MM.1S (cell line): ENCODE results near the gene PDE6B.
"Not testable (repeated sequence)": the region's sequence is repeated elsewhere in the genome, so short reads cannot be mapped to it uniquely, and the experiment has no call there.

Source experiments
- DNase-seq: peaks from one replicate; pipeline ENCODE4 v3.0.0-alpha.2; 2015
- H2AFZ ChIP-seq: fragments of 300-600 bp; sonication (generic); 2 replicates; pipeline ENCODE4 v1.6.0; 2016; ENCODE audit warnings: antibody characterized with exemption, low read length
- H3F3A ChIP-seq: fragments of 300-600 bp; sonication (generic); 2 replicates; pipeline ENCODE4 v1.6.1; 2016; ENCODE audit warnings: mild to moderate bottlenecking, antibody characterized with exemption, low read length, moderate library complexity, mixed read lengths; ENCODE audit not compliant: insufficient read depth
- H3K27ac ChIP-seq: fragments of 300-600 bp; sonication (generic); 2 replicates; pipeline ENCODE4 v1.5.1; 2016; ENCODE audit warnings: mild to moderate bottlenecking, low read length
- H3K27me3 ChIP-seq: fragments of 300-600 bp; sonication (generic); replicated peaks from 2 replicates; pipeline ENCODE4 v1.6.0; 2016; ENCODE audit warnings: low read length; ENCODE audit not compliant: insufficient read depth
- H3K36me3 ChIP-seq: fragments of 300-600 bp; sonication (generic); replicated peaks from 2 replicates; pipeline ENCODE4 v1.6.1; 2016; ENCODE audit warnings: mild to moderate bottlenecking, low read length, mixed read lengths; ENCODE audit not compliant: insufficient read depth
- H3K4me1 ChIP-seq: fragments of 300-600 bp; sonication (generic); 2 replicates; pipeline ENCODE4 v1.6.1; 2016; ENCODE audit warnings: low read length, mixed read lengths
- H3K4me2 ChIP-seq: fragments of 300-600 bp; sonication (generic); 2 replicates; pipeline ENCODE4 v1.6.0; 2016; ENCODE audit warnings: low read depth, low read length
- H3K4me3 ChIP-seq: fragments of 300-600 bp; sonication (generic); 2 replicates; pipeline ENCODE4 v1.5.1; 2016; ENCODE audit warnings: low read length, mixed read lengths
- H3K79me2 ChIP-seq: fragments of 300-600 bp; sonication (generic); 2 replicates; pipeline ENCODE4 v1.6.1; 2016; ENCODE audit warnings: mixed run types, low read length, mixed read lengths
- H3K9ac ChIP-seq: fragments of 300-600 bp; sonication (generic); 2 replicates; pipeline ENCODE4 v1.6.1; 2016; ENCODE audit warnings: low read length, mixed read lengths
- H3K9me2 ChIP-seq: fragments of 300-600 bp; sonication (generic); replicated peaks from 2 replicates; pipeline ENCODE4 v1.6.1; 2016; ENCODE audit warnings: mild to moderate bottlenecking, low read length, mixed read lengths; ENCODE audit not compliant: insufficient read depth
- H3K9me3 ChIP-seq: fragments of 300-600 bp; sonication (generic); replicated peaks from 2 replicates; pipeline ENCODE4 v1.6.1; 2016; ENCODE audit warnings: mild to moderate bottlenecking, low read length, mixed read lengths; ENCODE audit not compliant: insufficient read depth
- H4K20me1 ChIP-seq: fragments of 300-600 bp; sonication (generic); 2 replicates; pipeline ENCODE4 v1.6.1; 2016; ENCODE audit warnings: mild to moderate bottlenecking, low read length, moderate library complexity, mixed read lengths; ENCODE audit not compliant: insufficient read depth
- EZH2 ChIP-seq: fragments of 300-600 bp; sonication (generic); optimal IDR thresholded peaks from 2 replicates; pipeline ENCODE3; 2017; ENCODE audit warnings: low read depth, mild to moderate bottlenecking, antibody characterized with exemption, low read length, mixed read lengths
- EZH2phosphoT487 ChIP-seq: fragments of 300-600 bp; sonication (generic); IDR thresholded peaks from 2 replicates; pipeline ENCODE4 v1.6.1; 2018; ENCODE audit warnings: antibody characterized with exemption, low read length
- TF ChIP-seq, protein P1 (sequence below): fragments of 300-600 bp; sonication (generic); IDR thresholded peaks from 2 replicates; pipeline ENCODE4 v1.5.1; 2016; ENCODE audit warnings: antibody characterized with exemption, low read length, mixed read lengths

PDE6B gene

DNA sequence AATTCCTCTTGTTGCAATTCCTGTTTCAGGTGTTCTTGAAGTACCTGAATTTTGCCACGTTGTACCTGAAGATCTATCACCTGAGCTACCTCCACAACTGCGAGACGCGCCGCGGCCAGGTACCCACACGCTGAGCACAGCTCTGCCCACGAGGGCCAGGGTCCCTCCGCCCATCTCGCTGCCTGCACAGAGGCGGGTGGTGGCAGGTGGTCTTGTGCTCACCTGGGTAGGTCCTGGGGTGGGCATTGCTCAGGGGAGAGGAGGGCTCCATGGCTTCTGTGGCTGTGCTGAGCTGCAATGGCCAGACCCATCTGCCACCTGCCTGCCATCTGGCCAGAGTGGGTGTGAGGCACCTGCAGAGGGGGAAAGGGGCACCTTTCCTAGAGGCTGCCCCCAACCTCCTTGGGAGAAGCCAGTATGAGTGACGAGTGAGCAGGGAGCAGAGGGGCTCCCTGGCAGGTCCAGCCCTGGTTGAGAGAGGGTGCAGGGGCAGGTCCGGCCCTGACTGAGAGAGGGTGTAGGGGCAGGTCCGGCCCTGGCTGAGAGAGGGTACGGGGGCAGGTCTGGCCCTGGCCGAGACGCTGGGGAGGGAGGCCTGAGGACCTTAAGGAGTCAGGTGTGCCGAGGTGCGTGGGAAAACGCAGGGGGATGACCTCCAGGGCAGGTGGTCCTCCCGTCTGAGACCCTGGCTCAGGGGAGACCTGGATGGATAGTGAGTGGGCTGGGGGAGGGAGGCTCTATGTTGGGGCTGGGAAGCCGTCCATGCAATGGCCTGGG, 10.7 kb downstream of the PDE6B start:
- no peaks in the 10 kb centered on the region for H3K9me3 ChIP-seq
- no peak overlapping the region for H3K9ac ChIP-seq
- no peak overlapping the region for H3K4me3 ChIP-seq
- TF ChIP-seq EZH2phosphoT487 (no peak), EZH2 (no peak)
- TF ChIP-seq, protein P1, sequence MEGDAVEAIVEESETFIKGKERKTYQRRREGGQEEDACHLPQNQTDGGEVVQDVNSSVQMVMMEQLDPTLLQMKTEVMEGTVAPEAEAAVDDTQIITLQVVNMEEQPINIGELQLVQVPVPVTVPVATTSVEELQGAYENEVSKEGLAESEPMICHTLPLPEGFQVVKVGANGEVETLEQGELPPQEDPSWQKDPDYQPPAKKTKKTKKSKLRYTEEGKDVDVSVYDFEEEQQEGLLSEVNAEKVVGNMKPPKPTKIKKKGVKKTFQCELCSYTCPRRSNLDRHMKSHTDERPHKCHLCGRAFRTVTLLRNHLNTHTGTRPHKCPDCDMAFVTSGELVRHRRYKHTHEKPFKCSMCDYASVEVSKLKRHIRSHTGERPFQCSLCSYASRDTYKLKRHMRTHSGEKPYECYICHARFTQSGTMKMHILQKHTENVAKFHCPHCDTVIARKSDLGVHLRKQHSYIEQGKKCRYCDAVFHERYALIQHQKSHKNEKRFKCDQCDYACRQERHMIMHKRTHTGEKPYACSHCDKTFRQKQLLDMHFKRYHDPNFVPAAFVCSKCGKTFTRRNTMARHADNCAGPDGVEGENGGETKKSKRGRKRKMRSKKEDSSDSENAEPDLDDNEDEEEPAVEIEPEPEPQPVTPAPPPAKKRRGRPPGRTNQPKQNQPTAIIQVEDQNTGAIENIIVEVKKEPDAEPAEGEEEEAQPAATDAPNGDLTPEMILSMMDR, result no peak
- H3K4me2 ChIP-seq, result no peak overlapping the region
- no peak overlapping the region for H2AFZ ChIP-seq
- H3K79me2 ChIP-seq, result no peaks in the 10 kb centered on the region
- H3K9me2 ChIP-seq, result no peaks in the 10 kb centered on the region
- no peaks in the 10 kb centered on the region for H3K4me1 ChIP-seq
- no peaks in the 10 kb centered on the region for H3K36me3 ChIP-seq
- no peaks in the 10 kb centered on the region for H4K20me1 ChIP-seq
- no peak for DNase-seq
- H3K27ac ChIP-seq, result no peak overlapping the region
- H3K27me3 ChIP-seq, result no peaks in the 10 kb centered on the region
- no peaks in the 10 kb centered on the region for H3F3A ChIP-seq

DNA sequence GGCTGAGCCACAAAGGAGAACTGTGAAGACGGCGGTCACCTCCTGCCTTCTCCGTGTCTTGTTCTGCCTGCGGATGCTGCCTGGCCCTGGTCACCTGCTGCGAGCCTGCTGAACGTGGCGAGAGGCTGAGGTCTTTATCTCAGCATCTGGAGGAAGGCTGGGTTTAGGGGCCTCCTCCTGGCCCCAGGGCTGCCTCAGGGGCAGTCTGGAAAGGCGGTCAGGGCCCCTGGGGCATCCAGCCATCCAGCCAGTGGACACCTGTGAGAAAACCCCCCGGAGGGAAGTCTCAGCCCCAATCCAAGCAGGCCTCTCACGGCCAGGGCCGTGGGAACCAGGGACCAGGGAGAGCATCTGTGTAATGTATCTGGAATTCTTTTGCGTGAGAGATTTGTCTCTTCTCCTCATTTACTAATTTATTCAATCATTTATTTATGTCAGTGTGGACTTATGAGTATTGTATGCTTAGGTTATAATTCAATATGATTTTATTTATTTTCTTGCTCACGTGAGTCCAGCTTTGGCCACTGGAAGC, 11.3 kb downstream of the PDE6B start:
- Histone ChIP-seq H3K27me3 (no peaks in the 10 kb centered on the region), H3K27ac (no peak overlapping the region), H3K4me1 (no peaks in the 10 kb centered on the region), H2AFZ (no peak overlapping the region), H3K9me2 (no peaks in the 10 kb centered on the region), H3K79me2 (no peaks in the 10 kb centered on the region), H4K20me1 (no peaks in the 10 kb centered on the region), H3K36me3 (no peaks in the 10 kb centered on the region), H3F3A (no peaks in the 10 kb centered on the region), H3K9me3 (no peaks in the 10 kb centered on the region), H3K4me3 (no peak overlapping the region), H3K9ac (no peak overlapping the region), H3K4me2 (no peak overlapping the region)
- no peak for DNase-seq
- TF ChIP-seq EZH2phosphoT487, result no peak
- no peak for TF ChIP-seq EZH2
- TF ChIP-seq, protein P1, result no peak

DNA sequence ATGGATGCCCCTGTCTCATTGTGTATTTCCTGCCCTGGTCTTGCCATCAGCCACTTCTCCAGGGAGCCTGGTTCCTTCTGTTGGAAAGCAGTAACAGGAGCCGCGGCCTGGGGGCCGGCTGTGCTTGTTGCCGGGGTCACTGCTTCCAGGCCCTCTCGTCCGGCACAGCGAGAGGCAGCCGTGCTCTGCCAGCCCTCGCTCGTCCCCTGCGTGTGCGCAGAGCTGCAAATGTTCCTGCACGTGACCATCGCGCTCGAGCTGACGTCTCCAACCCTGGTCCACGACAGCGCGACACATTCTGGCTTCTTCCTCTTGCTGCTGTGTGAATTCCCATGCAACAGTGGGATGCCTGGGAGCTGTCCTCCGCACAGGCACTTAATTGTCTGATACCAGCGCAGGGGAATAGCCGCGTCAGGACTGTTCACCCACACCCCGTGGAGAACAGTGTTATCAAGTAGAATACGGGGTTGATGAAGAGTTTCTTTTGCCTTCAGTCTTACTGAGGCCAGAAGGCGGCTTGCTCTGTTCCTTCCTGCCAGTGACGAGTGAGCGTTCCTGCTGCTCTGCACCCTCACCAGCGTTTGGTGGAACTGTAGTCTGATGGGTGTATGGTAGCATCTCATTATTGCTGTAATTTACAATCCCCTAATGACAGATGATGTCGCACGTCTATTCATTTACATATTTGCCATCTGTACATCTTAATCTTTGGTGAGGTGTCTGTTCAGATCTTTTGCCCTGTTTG, 12.3 kb downstream of the PDE6B start:
- no peak overlapping the region for H3K4me2 ChIP-seq

DNA sequence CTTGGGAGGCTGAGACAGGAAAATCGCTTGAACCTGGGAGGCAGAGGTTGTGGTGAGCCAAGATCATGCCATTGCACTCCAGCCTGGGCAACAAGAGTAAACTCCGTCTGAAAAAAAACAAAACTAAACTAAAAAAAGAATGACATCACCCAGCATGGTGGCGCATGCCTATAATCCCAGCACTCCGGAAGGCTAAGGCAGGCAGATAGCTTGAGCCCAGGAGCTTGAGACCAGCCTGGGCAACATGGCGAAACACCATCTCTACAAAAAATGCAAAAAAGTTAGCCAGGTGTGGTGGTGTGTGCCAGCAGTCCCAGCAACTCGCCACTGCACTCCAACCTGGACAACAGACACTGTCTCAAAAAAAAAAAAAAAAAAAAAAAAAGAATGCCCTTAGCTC, 17.0 kb downstream of the PDE6B start:
- not testable (repeated sequence) for H3K4me1 ChIP-seq, H3F3A ChIP-seq, H3K4me2 ChIP-seq, H3K9me2 ChIP-seq, H3K27me3 ChIP-seq, H3K9me3 ChIP-seq, H3K9ac ChIP-seq, H3K27ac ChIP-seq, DNase-seq, H4K20me1 ChIP-seq, H2AFZ ChIP-seq, H3K79me2 ChIP-seq, H3K4me3 ChIP-seq, H3K36me3 ChIP-seq

More for the DNA sequence above, 12.3 kb downstream of the PDE6B start:
- H3K9ac ChIP-seq, result no peak overlapping the region
- no peaks in the 10 kb centered on the region for H3K9me2 ChIP-seq
- no peaks in the 10 kb centered on the region for H3K9me3 ChIP-seq
- no peaks in the 10 kb centered on the region for H3K4me1 ChIP-seq
- no peaks in the 10 kb centered on the region for H3F3A ChIP-seq
- no peak overlapping the region for H2AFZ ChIP-seq
- H3K4me3 ChIP-seq, result no peak overlapping the region
- H4K20me1 ChIP-seq, result no peaks in the 10 kb centered on the region
- TF ChIP-seq EZH2 (no peak), EZH2phosphoT487 (no peak)
- TF ChIP-seq, protein P1, result no peak
- no peak overlapping the region for H3K27ac ChIP-seq
- DNase-seq, result no peak
- no peaks in the 10 kb centered on the region for H3K27me3 ChIP-seq
- no peaks in the 10 kb centered on the region for H3K79me2 ChIP-seq
- no peaks in the 10 kb centered on the region for H3K36me3 ChIP-seq
